ENCODE data around the gene SMR3B.

The SMR3B gene

GRCh38 chr4:70437197-70437596 is 54.3 kb downstream of the SMR3B start:
- Histone ChIP-seq H3K27me3 (no peaks in the 10 kb centered on the region), H3K4me3 (no peak overlapping the region), H3K4me1 (no peaks in the 10 kb centered on the region), H4K20me1 (no peaks in the 10 kb centered on the region), H3K4me2 (no peak overlapping the region), H3K27ac (no peak overlapping the region), H3K9ac (no peak overlapping the region), H3K9me3 (no peaks in the 10 kb centered on the region), H3K36me3 (no peaks in the 10 kb centered on the region)
- no peak for TF ChIP-seq Cebpa-rat (IDR thresholded peaks at IDR 0.05)
